Suprapubic skin (tissue), 4 donors: ENCODE results near the gene CHST11.

Experiments used
- CTCF ChIP-seq, 2 donors: fragments of 200-600 bp in 1 of 2; fragments of 450-650 bp in 1 of 2; sonication (generic) in 1 of 2; IDR thresholded peaks; one replicate each; pipeline ENCODE4 v1.5.1; 2016 to 2019; ENCODE audit warnings: antibody characterized with exemption in 2 of 2, mild to moderate bottlenecking in 1 of 2, moderate library complexity in 1 of 2
- POLR2A ChIP-seq, 2 donors: fragments of 450-650 bp; IDR thresholded peaks; one replicate each; pipeline ENCODE4 v1.6.1; 2017; ENCODE audit warnings: antibody characterized with exemption in 2 of 2, mild to moderate bottlenecking in 2 of 2, moderate library complexity in 2 of 2
- POLR2AphosphoS5 ChIP-seq, 3 donors: sonication (generic); formaldehyde crosslinking; IDR thresholded peaks; one replicate each; pipeline ENCODE4 v1.6.1; 2017; ENCODE audit warnings: antibody characterized with exemption in 3 of 3

DNA sequence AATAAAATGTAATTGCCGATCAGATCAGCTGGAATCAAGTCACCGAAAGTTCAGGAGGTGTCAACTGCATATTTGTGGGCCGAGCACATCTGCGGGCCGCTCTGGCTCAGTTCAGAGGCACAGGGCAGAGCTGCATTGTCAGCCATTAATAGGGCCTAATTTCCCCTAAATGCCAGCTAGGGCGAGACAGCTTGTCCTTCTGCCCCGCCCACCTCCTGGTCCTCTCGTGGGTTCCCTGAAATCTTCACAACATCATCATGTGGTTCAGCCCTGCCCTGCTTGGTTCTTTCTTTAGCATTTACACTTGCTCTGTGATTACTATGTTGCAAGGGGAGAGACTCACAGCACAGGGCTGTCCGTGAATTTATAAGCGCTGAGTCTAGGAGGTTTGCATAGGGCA lies 148.9 kb downstream of the CHST11 start:
- TF ChIP-seq CTCF (IDR thresholded peaks at IDR 0.05) (no peak), POLR2A (IDR thresholded peaks at IDR 0.05) (no peak), POLR2AphosphoS5 (IDR thresholded peaks at IDR 0.05) (peak in 1 of 3 donors; percentile 25)
